ELF-1 (cell line): ENCODE results near the gene CHRNE.

ENCODE experiments used
- DNase-seq: peaks from one replicate; pipeline ENCODE4 v3.0.0-alpha.2; 2016; ENCODE audit warnings: low read depth, low spot score

CHRNE gene

GRCh38 chr17:4903051-4903818 is at the start of gene CHRNE:
CHRNE (minus strand) TSS chr17:4903098; CDS start chr17:4903063, 35 bp downstream.
- DNase-seq = peak; percentile 78

GRCh38 chr17:4951486-4951885 is 48.6 kb upstream of the CHRNE start:
- DNase-seq = peak; percentile 29

GRCh38 chr17:4950746-4951204 is 47.9 kb upstream of the CHRNE start, which contains the start of gene ENO3:
ENO3 (plus strand) TSS chr17:4951119; CDS start chr17:4951830, 711 bp downstream.
- peak; percentile 36 for DNase-seq

- peak; percentile 72 for DNase-seq
Observed at GRCh38 chr17:4950075-4950745, 47.3 kb upstream of the CHRNE start.

GRCh38 chr17:4949321-4950074 is 46.6 kb upstream of the CHRNE start:
- DNase-seq = peak; percentile 92

GRCh38 chr17:4948931-4949320 is 46.0 kb upstream of the CHRNE start:
- DNase-seq = peak; percentile 94

GRCh38 chr17:4948166-4948930 is 45.5 kb upstream of the CHRNE start, which contains the start of gene PFN1:
PFN1 (minus strand) TSS chr17:4948530; CDS start chr17:4948394, 136 bp downstream.
- peak; percentile 82 for DNase-seq

- peak; percentile 72 for DNase-seq
Observed at GRCh38 chr17:4947411-4948165, 44.7 kb upstream of the CHRNE start.

- no peak for DNase-seq
Observed at GRCh38 chr17:4947010-4947410, 44.1 kb upstream of the CHRNE start.

GRCh38 chr17:4946312-4946976 is 43.5 kb upstream of the CHRNE start:
- DNase-seq = no peak

- DNase-seq = peak; percentile 48
Observed at GRCh38 chr17:4945944-4946280, 43.0 kb upstream of the CHRNE start.

- DNase-seq = peak; percentile 73
Observed at GRCh38 chr17:4945176-4945943, 42.5 kb upstream of the CHRNE start.

GRCh38 chr17:4944554-4945175 is 41.8 kb upstream of the CHRNE start:
- DNase-seq = no peak

- no peak for DNase-seq
Observed at GRCh38 chr17:4944163-4944553, 41.3 kb upstream of the CHRNE start.

- DNase-seq = no peak
Observed at GRCh38 chr17:4942760-4943508, 40.0 kb upstream of the CHRNE start.

- no peak for DNase-seq
Observed at GRCh38 chr17:4941319-4941610, 38.4 kb upstream of the CHRNE start.

- no peak for DNase-seq
Observed at GRCh38 chr17:4940555-4941318, 37.8 kb upstream of the CHRNE start.
